Fibroblast of lung (primary cell): ENCODE data around the gene ASB4.

Experiments
- CTCF ChIP-seq, 2 donors: IDR thresholded peaks in 1 of 2; conservative IDR thresholded peaks in 1 of 2; 1 replicate in 1 of 2; 2 replicates in 1 of 2; pipeline ENCODE4 v1.5.1; 2011 to 2012; ENCODE audit warnings: low read length in 2 of 2, control low read depth in 1 of 2, inconsistent platforms in 1 of 2, low read depth in 1 of 2, mild to moderate bottlenecking in 1 of 2
- EZH2 ChIP-seq: IDR thresholded peaks from 2 replicates; pipeline ENCODE4 v1.5.1; 2012; ENCODE audit warnings: low read length, control low read depth, mild to moderate bottlenecking; ENCODE audit errors: missing control alignments

- TF ChIP-seq CTCF (conservative IDR thresholded peaks at IDR 0.05 in 1 of 2, IDR thresholded peaks at IDR 0.05 in 1 of 2; ENCODE audit: low read depth in 1 of 2, low read length in 2 of 2) (no peak), EZH2 (no peak)
Measured at GRCh38 chr7:95469187-95469586, 16.6 kb upstream of the ASB4 start.
